ENCODE results near the gene DNAJC8.

Gene DNAJC8

DNA sequence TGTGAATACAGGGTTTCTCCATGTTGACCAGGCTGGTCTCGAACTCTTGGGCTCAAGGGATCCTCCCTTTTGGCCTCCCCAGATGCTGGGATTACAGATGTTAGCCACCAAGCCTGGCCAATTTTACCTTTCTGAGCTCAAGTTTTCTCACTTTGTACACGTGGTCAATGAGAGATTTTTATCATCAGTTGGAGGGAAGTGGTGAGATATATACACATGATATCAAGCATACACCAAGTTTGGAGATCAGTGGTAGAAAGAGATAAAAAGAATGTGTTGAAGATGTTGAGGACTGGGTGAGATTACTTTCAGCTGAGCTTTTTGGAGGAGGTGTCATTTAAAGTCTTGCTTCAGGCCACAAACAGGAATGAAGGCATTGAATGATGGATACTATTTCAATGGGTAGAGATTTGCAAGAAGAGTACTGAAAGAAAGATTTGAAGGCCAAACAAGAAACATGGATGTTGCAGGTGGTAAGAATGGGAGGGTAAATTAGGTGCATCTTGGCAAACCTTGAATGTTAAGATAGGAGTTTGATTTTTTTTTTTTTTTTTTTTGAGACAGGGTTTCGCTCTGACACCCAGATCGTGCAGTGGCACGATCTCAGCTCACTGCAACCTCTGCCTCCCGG is 23.5 kb upstream of the DNAJC8 start:
- TF ChIP-seq POLR2AphosphoS5 (IDR thresholded peaks at IDR 0.05; ENCODE audit: low read depth, low read length), result no peak
- no peak for TF ChIP-seq FOXP2 (optimal IDR thresholded peaks at IDR 0.05; ENCODE audit: borderline replicate concordance, extremely low read depth, extremely low read length, insufficient read depth)
- TF ChIP-seq SIN3A (IDR thresholded peaks at IDR 0.05; ENCODE audit: borderline replicate concordance, insufficient read depth, low read length), result no peak
- TF ChIP-seq, protein P1, sequence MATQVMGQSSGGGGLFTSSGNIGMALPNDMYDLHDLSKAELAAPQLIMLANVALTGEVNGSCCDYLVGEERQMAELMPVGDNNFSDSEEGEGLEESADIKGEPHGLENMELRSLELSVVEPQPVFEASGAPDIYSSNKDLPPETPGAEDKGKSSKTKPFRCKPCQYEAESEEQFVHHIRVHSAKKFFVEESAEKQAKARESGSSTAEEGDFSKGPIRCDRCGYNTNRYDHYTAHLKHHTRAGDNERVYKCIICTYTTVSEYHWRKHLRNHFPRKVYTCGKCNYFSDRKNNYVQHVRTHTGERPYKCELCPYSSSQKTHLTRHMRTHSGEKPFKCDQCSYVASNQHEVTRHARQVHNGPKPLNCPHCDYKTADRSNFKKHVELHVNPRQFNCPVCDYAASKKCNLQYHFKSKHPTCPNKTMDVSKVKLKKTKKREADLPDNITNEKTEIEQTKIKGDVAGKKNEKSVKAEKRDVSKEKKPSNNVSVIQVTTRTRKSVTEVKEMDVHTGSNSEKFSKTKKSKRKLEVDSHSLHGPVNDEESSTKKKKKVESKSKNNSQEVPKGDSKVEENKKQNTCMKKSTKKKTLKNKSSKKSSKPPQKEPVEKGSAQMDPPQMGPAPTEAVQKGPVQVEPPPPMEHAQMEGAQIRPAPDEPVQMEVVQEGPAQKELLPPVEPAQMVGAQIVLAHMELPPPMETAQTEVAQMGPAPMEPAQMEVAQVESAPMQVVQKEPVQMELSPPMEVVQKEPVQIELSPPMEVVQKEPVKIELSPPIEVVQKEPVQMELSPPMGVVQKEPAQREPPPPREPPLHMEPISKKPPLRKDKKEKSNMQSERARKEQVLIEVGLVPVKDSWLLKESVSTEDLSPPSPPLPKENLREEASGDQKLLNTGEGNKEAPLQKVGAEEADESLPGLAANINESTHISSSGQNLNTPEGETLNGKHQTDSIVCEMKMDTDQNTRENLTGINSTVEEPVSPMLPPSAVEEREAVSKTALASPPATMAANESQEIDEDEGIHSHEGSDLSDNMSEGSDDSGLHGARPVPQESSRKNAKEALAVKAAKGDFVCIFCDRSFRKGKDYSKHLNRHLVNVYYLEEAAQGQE (IDR thresholded peaks at IDR 0.05; ENCODE audit: insufficient read depth in 1 of 2, low read depth in 2 of 2, low read length in 2 of 2), result no peak
- TF ChIP-seq TAF1 (IDR thresholded peaks at IDR 0.05; ENCODE audit: borderline replicate concordance, insufficient read depth, low read length), result no peak

DNA sequence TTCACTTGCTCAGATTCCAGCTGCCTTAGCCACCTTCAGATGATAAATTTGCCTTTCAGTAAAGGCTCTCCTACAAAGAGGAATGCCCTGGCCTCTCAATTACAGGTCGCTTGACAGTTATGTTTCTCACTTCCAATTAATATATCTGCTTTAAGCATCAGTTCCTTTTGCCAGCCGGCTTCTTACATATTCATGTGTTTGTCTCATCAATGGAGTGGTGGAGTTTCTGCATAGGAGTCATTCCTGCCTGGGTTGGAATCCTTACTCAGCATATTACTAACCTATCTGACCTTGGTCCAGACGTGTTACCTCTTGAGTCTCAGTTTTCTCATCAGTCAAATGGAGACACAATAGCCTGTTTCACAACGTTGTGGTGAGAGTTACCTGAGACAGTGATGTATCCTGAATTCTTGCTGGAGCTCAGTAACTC is 17.1 kb upstream of the DNAJC8 start:
- TF ChIP-seq POLR2AphosphoS5 (IDR thresholded peaks at IDR 0.05; ENCODE audit: low read depth, low read length) (no peak), TAF1 (IDR thresholded peaks at IDR 0.05; ENCODE audit: borderline replicate concordance, insufficient read depth, low read length) (no peak), SIN3A (IDR thresholded peaks at IDR 0.05; ENCODE audit: borderline replicate concordance, insufficient read depth, low read length) (no peak), FOXP2 (optimal IDR thresholded peaks at IDR 0.05; ENCODE audit: borderline replicate concordance, extremely low read depth, extremely low read length, insufficient read depth) (no peak)
- TF ChIP-seq, protein P1 (IDR thresholded peaks at IDR 0.05; ENCODE audit: insufficient read depth in 1 of 2, low read depth in 2 of 2, low read length in 2 of 2), result no peak

DNA sequence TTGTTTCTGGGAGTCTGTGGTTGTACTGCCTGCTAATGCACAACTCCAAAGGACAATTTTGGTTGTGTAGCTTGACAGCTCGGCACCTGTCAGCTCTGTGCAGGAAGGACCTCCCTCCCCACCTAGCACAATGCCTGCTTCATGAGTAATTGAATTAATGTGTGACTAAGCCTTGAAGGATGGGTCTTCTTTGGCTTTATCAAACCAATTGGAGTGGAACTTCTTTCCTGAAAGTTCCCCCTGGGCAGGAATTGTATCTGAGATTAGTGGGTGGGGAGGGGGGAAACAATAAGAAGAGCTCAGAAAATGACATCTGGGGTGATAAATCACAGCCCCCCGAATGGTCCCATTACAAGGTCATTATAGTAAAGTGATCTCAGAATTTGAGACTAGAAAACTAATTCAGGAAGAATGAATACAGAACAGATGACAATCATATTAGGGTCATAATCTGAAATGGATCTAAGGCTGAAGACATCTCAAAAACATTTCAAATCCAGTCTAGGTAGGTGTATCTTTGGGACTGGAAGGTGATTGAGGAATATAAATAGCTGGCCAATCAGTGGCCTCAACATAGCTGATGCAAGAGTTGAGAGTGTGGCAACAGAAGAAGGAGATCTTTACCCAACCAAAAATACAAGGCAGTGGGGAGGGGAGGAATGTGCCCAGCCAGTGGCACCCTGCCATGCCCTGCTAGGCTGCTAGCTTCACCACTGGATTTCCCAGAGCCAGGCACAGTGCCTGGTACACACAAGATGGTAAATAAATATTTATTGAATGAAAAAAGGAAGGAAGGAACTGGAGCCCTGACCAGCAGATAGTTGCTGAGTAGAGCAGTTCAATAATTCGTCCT is 16.4 kb upstream of the DNAJC8 start:
- TF ChIP-seq FOXP2 (optimal IDR thresholded peaks at IDR 0.05; ENCODE audit: borderline replicate concordance, extremely low read depth, extremely low read length, insufficient read depth) (no peak), TAF1 (IDR thresholded peaks at IDR 0.05; ENCODE audit: borderline replicate concordance, insufficient read depth, low read length) (no peak), SIN3A (IDR thresholded peaks at IDR 0.05; ENCODE audit: borderline replicate concordance, insufficient read depth, low read length) (no peak), POLR2AphosphoS5 (IDR thresholded peaks at IDR 0.05; ENCODE audit: low read depth, low read length) (no peak)
- TF ChIP-seq, protein P1 (IDR thresholded peaks at IDR 0.05; ENCODE audit: insufficient read depth in 1 of 2, low read depth in 2 of 2, low read length in 2 of 2), result no peak

DNA sequence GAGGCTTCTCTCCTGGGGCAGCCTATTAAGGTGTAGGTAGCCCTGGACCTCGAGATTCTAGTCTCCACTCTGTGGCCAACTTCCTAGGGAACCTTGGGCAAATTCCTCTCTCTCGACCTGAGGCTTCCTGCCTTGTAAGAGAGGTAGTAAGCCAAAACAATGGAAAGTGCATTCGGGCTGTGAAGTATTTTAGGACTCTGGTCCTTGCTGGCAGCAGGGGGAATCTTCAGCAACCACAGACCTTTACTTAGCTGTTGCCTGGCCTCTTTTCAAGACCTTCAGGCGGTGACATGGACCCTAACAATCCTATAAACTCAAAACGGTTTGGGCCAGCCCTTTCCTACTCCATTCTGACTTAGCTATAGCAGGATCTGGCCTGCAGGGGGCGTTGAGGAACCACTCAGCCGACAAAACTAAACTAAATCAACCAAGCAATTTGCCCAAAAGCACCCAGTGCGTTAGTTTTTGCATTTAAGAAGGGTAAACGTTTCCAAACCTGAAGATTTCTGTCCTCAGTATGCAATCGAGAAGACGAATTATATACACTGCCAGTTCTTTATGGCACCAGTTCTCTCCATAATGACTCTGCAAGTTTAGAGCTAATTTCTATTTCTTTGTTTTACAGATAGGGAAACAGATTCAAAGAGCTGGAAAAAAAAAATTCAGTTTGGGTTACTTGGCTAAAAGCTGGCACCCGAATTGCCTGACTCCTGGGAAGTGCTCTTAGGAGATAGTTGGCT is 15.6 kb upstream of the DNAJC8 start:
- TF ChIP-seq TAF1 (IDR thresholded peaks at IDR 0.05; ENCODE audit: borderline replicate concordance, insufficient read depth, low read length) (no peak), FOXP2 (optimal IDR thresholded peaks at IDR 0.05; ENCODE audit: borderline replicate concordance, extremely low read depth, extremely low read length, insufficient read depth) (no peak), SIN3A (IDR thresholded peaks at IDR 0.05; ENCODE audit: borderline replicate concordance, insufficient read depth, low read length) (no peak), POLR2AphosphoS5 (IDR thresholded peaks at IDR 0.05; ENCODE audit: low read depth, low read length) (no peak)
- TF ChIP-seq, protein P1 (IDR thresholded peaks at IDR 0.05; ENCODE audit: insufficient read depth in 1 of 2, low read depth in 2 of 2, low read length in 2 of 2), result no peak

Data from PFSK-1 (cell line).